HG03108 (cell line): ENCODE results near the gene DDX10.

Source experiments
- ATAC-seq: cut with Tn5 transposase; IDR thresholded peaks from one replicate; pipeline ENCODE4 v1.9.1; 2021; ENCODE audit warnings: moderate library complexity; ENCODE audit not compliant: unreplicated experiment

DDX10 gene

DNA sequence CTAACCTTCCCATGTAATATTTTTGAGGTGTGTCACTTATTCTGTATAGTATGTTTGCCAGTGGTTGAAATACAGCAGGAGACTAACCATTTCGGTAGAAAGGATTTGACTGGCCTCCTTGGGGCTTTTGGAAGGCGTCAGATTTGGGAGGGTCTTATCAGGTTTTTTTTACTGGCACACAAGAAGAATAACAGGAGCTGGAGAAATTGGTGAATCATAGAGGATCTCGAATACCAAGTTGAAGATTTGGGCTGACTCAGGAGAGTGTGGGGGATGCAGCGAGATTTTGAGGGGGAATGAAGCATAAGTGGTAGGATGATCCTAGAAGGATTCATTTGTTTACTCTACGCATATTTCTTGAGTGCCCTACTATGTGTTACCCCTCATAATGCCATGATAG, 200.5 kb downstream of the DDX10 start:
- ATAC-seq = no peak

DNA sequence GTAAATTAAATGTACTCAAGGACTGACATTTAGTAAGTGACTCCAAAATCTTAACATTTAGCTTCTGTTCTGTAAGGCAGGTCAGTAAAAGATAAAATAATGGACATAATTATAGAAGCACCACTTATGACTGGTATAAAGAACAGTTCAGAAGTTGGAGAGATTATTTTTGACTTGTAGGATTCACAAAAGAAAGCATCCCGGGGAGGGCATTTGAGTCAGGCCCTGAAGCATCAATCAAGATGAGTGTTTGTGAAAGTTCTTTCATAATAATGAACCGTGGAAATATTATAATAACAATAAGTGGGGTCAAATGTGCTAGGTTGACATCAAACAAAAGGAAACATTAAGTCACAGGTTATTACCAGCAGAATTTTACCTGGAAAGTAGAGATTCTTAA, 201.9 kb downstream of the DDX10 start:
- ATAC-seq = no peak

DNA sequence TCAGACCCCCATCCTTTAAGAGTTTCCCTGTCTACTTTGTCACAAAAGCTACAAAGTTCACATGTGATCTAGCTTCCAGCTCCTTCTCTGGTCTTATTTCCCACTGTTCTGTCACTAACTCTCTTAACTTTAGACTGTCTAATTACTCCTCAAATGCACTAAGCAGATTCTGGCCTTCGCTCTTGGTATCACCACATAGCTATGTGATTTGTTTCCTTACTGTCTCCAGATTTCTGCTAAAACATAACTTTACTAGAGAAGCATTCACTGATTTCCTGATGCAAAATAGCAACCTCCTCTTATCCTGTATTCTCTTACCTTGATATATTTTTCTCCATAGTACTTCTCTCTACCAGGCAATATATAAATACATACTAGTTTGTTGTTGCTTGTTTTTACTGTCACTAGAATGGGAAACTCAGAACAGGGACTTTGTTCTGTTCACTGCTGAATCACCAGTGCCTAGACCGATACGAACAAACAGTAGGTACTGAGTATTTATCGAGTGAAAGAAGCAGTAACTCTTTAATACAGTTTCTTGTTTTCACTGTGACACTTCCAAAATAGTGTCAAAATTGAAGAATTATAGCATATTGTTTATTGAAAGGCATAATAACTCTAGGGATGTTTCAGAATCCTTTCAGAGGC, 205.6 kb downstream of the DDX10 start:
- no peak for ATAC-seq

DNA sequence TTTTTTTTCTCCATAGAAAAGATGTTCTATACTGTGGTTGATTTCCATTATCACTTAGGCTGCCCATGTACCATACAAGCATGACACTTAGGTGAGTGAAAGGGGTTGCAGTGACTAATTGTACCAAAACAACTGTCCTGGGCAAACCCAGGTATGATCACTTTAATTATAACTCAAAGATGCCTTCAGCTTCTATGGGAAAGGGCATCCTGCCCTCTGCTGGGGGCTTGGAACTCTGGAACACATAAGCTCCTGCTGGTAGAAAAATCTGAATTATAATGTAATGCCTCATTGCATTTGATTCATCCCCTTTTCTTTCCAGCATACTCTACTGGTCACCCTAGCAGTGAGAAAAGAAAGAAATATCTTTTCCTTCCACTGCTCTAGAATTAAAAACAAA, 206.3 kb downstream of the DDX10 start:
- ATAC-seq = no peak

DNA sequence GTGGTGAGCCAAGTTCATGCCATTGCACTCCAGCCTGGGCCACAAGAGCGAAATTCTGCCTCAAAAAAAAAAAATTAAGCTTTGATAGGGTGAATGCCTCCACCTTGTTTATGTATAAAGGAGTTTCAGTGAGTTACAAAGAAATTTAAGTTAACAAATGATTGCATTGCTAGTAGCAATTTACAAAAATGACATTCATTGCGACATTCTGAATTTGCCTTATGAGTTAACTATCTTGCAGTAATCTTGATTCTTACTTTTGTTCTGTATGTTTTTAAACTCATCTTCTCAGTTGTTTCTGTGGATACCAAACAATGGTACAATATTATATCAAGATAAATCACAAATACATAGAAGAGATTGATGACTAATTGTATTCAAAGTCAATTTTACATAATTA, 207.0 kb downstream of the DDX10 start:
- ATAC-seq = no peak

DNA sequence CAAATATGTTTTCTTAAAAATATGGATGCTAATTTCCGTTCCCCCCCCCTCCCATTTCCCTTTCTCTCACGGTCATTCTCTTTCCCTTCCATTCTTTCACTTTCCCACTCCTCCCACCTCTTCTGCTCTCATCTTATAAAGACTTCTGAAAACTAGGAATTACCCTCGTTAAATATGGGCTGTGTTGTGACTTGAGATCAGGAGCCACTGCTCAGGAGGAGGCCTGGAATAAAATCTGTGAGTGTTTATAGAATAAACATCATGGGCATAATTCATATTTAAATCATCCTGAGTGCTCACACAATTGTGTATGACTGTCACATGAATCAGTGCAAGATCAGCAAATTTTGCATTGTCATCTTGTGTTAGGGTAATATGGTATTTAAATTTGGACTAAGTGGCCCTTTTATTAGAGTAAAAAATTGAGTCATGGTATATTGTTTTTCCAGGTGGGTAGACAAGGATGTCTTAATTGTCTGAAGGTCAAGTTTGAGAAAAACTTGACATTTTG, 208.0 kb downstream of the DDX10 start:
- no peak for ATAC-seq

DNA sequence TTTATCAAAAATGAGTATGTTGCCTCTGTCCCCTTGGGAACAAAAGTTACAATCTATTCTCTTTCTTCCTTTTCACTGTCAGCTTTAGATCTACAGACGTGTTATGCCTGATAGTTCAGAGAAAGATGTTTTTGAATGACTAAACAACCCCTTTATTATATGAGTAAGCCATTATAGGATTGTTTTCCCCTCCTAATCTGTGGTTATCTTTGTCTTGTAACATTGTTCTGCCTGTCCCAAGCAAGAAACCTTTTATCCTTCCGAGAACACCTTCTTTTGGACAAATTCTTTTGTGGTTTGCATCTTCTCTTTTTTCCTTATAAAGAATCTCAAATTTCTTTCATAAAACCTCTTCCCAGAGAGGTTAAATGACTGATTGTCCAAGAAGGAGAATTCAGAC, 208.4 kb downstream of the DDX10 start:
- ATAC-seq = no peak

DNA sequence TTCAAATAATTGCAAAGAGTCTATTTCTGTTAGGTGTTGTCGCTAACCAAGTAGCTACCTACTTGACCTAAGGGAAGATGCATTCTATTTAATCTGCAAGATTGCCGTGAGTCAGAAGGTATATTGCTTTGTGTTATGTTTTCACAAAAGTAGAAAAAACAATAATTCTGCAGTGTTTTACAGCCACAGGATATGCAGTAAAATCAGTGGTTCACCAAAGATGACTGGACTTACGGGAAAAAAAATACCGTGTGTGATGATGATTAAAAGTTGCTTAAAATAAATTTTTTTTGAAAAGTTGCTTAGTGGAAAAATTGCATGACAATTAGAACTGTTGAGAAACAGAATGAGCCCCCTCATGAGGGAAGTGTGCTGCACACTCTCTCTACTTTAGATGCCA, 209.1 kb downstream of the DDX10 start:
- no peak for ATAC-seq

DNA sequence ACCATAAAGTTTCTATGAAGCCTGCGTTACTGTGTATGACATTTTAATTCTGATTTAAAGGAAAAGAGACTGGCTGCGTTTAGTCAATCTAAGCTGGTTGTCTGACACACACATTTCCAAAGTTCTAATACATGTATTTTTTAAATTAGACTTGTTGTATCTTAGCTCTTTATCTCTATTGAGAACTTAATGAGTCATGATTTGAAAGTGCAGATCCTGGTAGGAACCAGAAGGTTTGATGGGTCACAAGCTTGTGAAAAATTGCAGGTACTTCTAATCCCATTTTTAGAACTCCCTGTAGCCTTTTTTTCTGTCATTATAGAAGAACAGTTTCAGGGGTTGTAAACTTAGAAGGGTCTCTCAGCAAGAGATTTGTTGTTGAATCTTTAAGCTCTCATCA, 210.3 kb downstream of the DDX10 start:
- no peak for ATAC-seq

DNA sequence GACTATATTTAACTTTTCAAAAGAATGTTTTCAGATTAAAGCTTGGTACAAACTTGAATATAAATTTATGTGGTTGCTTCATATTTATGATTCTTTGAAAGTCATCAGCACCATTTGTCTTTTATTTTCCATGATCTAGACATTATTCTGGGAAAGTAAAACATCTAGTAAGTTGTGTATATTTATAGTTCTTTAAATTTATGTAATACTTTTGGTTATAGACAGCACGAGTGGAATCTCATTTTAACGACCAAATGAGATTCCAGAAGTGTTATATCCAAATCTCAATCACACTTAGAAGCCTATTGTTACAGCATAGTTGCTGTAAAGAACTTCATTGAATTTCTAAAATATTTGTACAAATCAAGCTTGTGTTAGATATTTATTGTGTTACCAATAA, 212.3 kb downstream of the DDX10 start:
- no peak for ATAC-seq

DNA sequence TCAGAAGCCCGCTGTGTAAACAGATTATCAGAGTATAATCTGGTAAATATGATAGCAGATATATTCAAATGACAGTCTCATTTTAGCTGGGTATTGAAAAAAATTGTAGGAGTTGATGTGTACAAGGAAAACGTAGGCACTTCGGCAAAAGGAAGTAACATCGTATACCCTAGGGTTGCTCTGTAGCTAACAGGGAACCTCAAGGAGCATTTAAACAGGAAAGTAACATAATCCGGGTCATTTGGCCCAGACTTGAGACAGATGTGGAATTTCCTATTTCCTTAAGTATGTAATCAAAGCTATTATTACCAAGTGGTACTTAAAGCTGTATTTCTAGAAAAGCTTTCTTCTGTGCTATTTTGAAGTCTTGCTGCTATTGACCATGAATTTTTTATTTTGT, 215.6 kb downstream of the DDX10 start:
- no peak for ATAC-seq

DNA sequence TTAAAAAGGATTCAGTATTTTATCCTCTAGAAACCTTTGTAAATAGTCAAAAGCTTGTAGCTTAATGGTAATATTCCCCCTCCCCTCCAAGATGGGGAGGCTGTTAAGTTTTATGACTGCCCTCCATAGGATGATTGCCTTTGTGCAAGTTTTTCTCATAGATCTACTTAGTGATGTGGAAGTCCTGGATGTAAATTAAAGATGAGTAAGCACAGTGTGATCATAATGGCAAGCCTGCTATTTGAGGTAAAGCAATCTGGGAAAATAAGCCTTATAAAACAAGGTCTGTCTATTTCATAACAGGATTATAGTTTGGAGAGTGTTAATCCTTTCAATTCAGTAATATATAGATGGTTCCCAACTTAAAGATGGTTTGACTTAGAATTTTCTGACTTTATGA, 216.3 kb downstream of the DDX10 start:
- ATAC-seq = no peak

DNA sequence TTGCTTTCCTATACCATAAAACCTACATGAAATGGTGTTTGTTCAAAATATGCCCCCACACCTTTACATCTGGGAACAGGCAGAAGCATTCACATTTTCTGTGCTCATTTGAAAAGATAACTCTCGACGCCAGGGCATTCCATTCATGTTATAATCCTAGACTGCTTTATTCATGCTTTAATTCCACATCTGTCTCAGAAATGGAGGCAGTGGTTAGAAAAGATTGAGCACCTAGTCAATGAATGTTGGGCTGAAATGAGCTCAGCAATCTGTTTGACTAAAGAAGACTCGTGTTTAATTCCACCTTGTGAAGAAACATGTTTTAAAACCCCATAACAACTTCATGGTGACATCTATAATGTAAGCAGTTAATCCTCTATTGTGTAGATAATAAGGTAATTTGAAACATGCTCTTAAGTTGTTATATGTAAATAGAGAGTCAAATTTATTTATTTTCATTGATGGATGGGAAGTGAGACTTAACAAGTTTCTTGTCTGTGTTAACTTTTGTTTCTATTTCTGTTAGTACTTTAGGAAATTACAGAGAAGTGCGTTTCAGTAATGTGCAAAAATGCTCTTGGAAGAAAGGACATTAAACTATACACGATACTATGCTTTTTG, 217.5 kb downstream of the DDX10 start:
- no peak for ATAC-seq

DNA sequence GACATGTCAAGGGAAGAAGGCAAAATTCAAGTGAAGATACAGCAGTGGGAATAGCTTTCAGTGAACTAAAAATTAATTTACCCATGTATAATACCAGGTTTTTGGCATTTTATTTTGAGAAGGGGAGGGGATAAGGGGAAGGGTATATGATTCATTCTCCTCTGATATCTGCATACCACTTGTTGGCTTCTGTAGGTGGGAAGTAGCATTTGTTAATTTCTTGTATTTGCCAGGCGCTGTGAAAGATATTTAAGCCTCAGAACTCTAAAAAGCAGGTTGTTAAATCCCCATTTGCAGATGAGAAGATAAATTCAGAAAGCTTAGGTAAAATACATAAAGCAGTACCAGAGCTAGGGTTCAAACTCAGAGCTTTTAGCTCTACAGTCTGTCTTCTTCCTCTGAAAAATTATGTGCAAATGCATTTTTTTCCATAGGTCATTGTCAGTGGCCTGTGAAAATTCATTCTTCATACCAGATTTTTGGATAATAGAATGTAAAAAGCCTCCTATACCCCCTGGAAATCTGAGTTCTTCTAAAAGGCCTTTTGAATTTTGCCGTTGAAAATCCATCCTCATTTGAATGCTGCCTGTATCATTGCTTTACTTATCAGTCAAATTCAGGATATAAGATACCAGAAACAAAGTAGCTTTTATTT, 221.3 kb downstream of the DDX10 start:
- ATAC-seq = no peak

DNA sequence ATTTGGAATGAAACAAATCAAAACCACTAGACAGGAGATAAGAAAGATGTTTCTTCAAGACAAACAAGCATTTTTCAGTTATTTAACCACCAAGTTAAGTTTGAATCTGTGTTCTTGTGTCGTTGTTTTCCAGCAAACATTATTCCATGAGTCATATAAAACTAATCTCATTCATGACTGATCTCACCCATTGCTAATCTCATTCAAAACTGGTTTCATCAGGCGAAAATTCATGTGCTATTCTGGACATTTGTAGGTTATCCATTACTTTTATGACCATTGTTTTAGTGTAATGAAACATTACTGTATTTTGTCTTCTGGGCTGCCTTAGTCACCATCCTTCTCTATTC, 221.8 kb downstream of the DDX10 start:
- ATAC-seq = no peak

DNA sequence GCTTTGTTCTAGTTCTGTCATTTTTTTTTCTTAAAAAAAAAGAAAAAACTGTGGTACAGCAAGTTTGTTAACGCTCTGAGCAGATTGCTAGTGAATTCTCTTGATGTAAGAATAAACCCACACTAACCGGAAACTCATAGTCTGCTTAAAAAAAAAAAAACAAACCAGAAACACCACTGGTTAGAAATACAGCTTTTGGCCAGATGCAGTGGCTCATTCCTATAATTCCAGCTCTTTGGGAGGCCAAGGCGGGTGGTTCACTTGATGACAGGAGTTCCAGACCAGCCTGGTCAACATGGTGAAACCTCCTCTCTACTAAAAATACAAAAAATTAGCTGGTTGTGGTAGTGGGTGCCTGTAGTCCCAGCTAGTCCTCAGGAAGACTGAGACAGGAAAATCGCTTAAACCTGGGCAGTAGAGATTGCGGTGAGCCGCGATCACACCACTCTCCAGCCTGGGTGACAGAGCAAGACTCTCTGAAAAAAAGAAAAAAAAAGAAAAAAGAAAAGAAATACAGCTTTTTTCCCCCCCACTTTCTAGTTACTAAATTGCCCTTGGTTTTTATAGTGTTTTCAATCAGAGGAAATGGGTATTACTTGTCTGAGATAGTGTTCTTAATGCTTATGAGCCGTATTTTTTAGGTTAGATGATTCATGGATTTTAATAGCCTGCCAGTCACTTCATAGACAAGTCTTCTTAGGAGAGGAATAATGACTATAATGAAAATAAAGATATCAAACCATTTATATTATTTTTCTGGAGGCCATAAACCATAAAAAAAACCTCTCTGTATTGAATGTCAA, 222.8 kb downstream of the DDX10 start:
- ATAC-seq = no peak

DNA sequence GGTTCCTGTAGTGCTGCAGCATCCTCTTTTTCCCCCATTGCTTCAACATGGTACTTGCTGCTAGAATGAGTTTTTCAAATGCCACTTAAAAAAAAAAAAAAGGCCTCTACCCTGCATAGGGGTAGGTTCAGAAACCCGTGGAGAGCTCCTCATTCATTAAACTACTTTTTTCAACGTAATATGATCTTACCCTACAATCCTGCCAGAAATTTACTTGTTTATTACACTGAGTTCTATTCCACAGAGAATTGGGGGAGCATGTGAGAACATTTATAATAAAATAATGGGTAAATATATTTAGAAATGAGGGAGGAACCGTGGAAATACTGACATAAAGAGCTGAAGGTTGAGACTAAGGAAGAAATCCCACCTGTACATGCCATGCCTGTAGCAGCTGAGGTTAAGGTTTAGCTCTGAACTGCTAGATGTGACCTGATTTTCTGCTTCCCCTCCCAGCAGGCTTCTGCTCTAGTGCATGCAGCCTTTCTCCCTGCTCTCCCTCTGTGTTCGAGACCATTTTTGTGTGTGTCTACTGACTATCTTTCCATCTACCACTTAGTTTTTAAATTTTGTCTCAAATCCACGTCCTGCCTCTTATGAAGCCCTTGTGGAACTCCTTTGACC, 225.7 kb downstream of the DDX10 start:
- no peak for ATAC-seq

DNA sequence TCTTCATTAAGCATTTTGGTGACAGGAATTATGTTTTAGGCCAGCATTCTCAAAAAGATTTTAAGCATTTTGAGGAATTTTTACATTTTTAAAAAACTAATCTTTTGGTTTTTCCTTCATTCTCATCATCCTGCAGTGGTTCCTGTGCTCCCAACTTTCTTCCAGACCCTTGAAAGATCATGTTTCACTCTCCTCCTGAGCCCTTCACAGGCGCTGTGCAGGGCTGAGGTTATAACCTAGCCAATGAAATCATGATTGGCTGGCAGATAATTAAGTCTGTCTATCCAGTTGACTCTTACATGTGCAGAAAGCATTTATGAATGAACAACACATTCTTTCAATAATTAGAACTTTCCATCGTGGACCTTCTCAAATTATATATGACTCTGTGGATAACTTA, 226.3 kb downstream of the DDX10 start:
- no peak for ATAC-seq

DNA sequence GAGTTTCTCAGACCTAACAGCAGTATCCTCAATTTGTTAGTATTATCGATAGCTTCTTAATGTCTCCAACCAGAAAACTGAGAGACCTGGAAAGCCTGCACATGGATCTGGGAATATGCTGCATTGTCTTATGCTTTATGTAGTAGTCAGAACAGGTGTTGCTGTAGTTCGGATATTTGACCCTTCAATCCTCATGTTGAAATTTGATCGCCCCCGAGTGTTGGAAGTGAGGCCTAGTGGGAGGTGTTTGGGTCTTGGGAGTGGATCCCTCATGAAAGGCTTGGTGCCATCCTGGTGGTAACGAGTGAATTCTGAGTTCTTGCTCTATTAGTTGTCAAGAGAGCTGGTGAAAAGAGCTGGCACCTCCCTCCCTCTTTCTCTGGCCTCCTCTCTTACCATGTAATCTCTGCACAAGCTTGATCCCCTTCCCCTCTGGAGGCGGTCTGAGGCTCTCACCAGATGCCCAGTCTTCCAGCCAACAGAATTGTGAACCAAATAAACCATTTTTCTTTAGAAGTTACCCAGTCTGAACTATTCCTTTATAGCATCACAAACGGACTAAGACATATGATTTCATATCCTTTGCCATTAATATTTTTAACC, 227.1 kb downstream of the DDX10 start:
- no peak for ATAC-seq

DNA sequence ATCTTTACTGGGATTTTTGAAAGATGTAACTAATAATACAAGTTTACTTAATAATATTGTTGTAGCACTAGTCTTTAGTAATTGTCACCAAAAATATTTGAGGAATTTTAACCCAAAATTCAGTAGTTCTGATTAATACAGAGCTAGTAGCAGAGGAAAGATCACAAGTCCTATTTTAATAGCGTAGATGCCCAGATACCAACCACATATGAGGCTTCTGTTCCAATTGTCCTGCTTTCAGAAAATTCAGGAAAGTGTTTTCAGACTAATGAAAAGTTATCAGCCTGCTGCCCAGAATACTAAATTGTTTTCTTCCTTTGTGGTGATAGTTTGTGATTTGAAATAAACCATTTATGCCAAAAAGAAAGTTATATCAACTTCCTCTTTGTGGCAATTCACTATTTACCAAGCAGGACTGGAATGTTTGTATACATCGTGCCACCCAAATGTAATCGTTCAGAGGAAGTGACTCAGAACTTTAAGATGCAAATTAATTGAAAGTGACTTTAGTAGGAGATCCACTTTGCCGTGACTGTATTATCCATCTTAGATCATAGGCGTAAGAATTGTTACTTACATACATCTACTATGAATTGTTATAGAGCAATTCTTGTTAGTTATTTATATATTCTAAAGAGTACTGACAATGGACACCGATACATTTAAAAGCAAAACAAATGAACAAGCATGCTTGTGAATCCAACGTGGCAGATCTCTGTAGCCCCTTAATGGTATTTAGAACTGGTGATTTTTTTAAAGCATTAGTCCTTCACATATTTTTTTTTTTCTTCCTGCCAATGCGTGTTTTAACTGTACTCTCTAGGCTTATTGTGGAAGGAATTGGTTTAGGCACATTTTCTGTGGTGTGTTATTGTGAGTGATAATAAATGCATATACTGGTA, 231.0 kb downstream of the DDX10 start:
- no peak for ATAC-seq
